ENCODE results near the gene PIK3CG.
"Not testable (repeated sequence)": the region's sequence is repeated elsewhere in the genome, so short reads cannot be mapped to it uniquely, and the experiment has no call there.

GRCh38 chr7:106898967-106899366, 33.9 kb downstream of the PIK3CG start:
- TF ChIP-seq CTCF (IDR thresholded peaks at IDR 0.05); POLR2AphosphoS5 (IDR thresholded peaks at IDR 0.05; ENCODE audit: low read depth, low read length); SIN3A (IDR thresholded peaks at IDR 0.05; ENCODE audit: borderline replicate concordance, insufficient read depth, low read depth, low read length); TCF7L2 (IDR thresholded peaks at IDR 0.05; ENCODE audit: low read depth, low read length); REST (IDR thresholded peaks at IDR 0.05; ENCODE audit: insufficient read depth in 1 of 2, low read depth in 2 of 2, low read length in 1 of 2): not testable (repeated sequence)
